HepG2 (cell line): Measurements from ENCODE around the gene SNAI1. TPM values are rescaled to one million over a fixed set of nuclear protein-coding genes. Genes with fewer than 3 reads are reported as not detected.

Experiments
- ATAD3A ChIP-seq: sonication (generic); formaldehyde crosslinking; IDR thresholded peaks from 2 replicates; pipeline ENCODE4 v1.4.0; 2020; ENCODE audit warnings: missing genetic modification reagents
- BORCS8-MEF2B ChIP-seq: sonication (generic); formaldehyde crosslinking; IDR thresholded peaks from 2 replicates; pipeline ENCODE4 v1.8.0; 2022; ENCODE audit warnings: mild to moderate bottlenecking, missing genetic modification reagents
- CREM ChIP-seq, 2 experiments: sonication (generic) in 1 of 2; formaldehyde crosslinking in 1 of 2; IDR thresholded peaks; 2 replicates each; pipeline versions ENCODE4 v1.4.0 to v1.6.1; 2016 to 2020; ENCODE audit warnings: antibody characterized with exemption in 1 of 2, mild to moderate bottlenecking in 1 of 2, missing genetic modification reagents in 1 of 2
- HCFC1 ChIP-seq: fragments of 150-350 bp; IDR thresholded peaks from 2 replicates; pipeline ENCODE4 v1.6.1; 2014; ENCODE audit warnings: low read depth, low read length
- MBNL3 ChIP-seq: fragments of 250-450 bp; sonication (Bioruptor Pico); conservative IDR thresholded peaks from 2 replicates; pipeline ENCODE4 v1.8.0; 2022; ENCODE audit warnings: mild to moderate bottlenecking, inconsistent platforms
- NFKBIZ ChIP-seq: IDR thresholded peaks from 2 replicates; pipeline ENCODE4 v1.6.1; 2018; ENCODE audit warnings: missing genetic modification reagents, missing compliant biosample characterization
- NONO ChIP-seq, 2 experiments: fragments of 450-650 bp in 1 of 2; sonication (generic) in 1 of 2; formaldehyde crosslinking in 1 of 2; IDR thresholded peaks in 1 of 2; conservative IDR thresholded peaks in 1 of 2; 2 replicates each; pipeline versions ENCODE4 v1.6.1 to v1.8.0; 2017 to 2022; ENCODE audit warnings: mild to moderate bottlenecking in 1 of 2, missing genetic modification reagents in 1 of 2, moderate library complexity in 1 of 2
- RBM22 ChIP-seq: fragments of 200-400 bp; formaldehyde crosslinking; optimal IDR thresholded peaks from 2 replicates; pipeline ENCODE3; 2017; ENCODE audit warnings: mild to moderate bottlenecking, low read length, moderate library complexity
- SALL1 ChIP-seq: sonication (generic); formaldehyde crosslinking; IDR thresholded peaks from 2 replicates; pipeline ENCODE4 v1.8.0; 2022; ENCODE audit warnings: mild to moderate bottlenecking, missing genetic modification reagents
- TEAD3 ChIP-seq: optimal IDR thresholded peaks from 2 replicates; pipeline ENCODE3; 2016; ENCODE audit warnings: borderline replicate concordance
- ZFX ChIP-seq: sonication (generic); formaldehyde crosslinking; IDR thresholded peaks from 2 replicates; pipeline ENCODE4 v1.4.0; 2020; ENCODE audit warnings: mild to moderate bottlenecking, low read depth, missing genetic modification reagents, moderate library complexity
- ZNF121 ChIP-seq: sonication (generic); formaldehyde crosslinking; IDR thresholded peaks from 2 replicates; pipeline ENCODE4 v1.5.0; 2020; ENCODE audit warnings: mild to moderate bottlenecking, missing genetic modification reagents
- ZNF143 ChIP-seq: sonication (generic); formaldehyde crosslinking; IDR thresholded peaks from 2 replicates; pipeline ENCODE4 v1.4.0; 2020; ENCODE audit warnings: missing genetic modification reagents
- ZNF598 ChIP-seq: sonication (generic); formaldehyde crosslinking; IDR thresholded peaks from 2 replicates; pipeline ENCODE4 v1.5.1; 2020; ENCODE audit warnings: mild to moderate bottlenecking, missing genetic modification reagents, borderline replicate concordance
- polyA plus RNA-seq, 8 experiments: library from polyadenylated mRNA; depleted of rRNA in 3 of 8; stranded (reverse) in 7 of 8; unstranded in 1 of 8; fragments of >200 nt; fragmentation: Illumina TruSeq in 4 of 8; extraction: Trizol in 4 of 8; gene quantifications; 2 replicates each; pipeline versions ENCODE4 v1.2.1 to v1.2.3, GENCODE V29; 2011 to 2016; ENCODE audit warnings: low read depth in 4 of 8, missing spikeins in 1 of 8, mixed read lengths in 1 of 8; ENCODE audit not compliant: insufficient read depth in 1 of 8
- total RNA-seq, 5 experiments: library from RNA; depleted of rRNA; stranded (reverse); fragments of >200 nt; fragmentation: Illumina TruSeq; extraction: Trizol; gene quantifications; 2 replicates each; pipeline ENCODE4 v1.2.3, GENCODE V29; 2016; ENCODE audit warnings: low read depth in 1 of 5
- TF ChIP-seq, protein P1 (sequence below): IDR thresholded peaks from 2 replicates; pipeline ENCODE4 v1.4.0; 2020; ENCODE audit warnings: mild to moderate bottlenecking, missing genetic modification reagents
- TF ChIP-seq, protein P2 (sequence below): sonication (generic); formaldehyde crosslinking; IDR thresholded peaks from 2 replicates; pipeline ENCODE4 v1.4.0; 2020; ENCODE audit warnings: missing genetic modification reagents, mild to moderate bottlenecking, borderline replicate concordance
- TF ChIP-seq, protein P3 (sequence below): sonication (generic); formaldehyde crosslinking; IDR thresholded peaks from 2 replicates; pipeline ENCODE4 v1.5.1; 2020; ENCODE audit warnings: missing genetic modification reagents, mild to moderate bottlenecking, borderline replicate concordance
- TF ChIP-seq, protein P4 (sequence below): sonication (generic); formaldehyde crosslinking; IDR thresholded peaks from 2 replicates; pipeline ENCODE4 v1.4.0; 2020; ENCODE audit warnings: mild to moderate bottlenecking, missing genetic modification reagents, borderline replicate concordance

Gene SNAI1
- total and polyA plus RNA-seq, 2 of the 13 experiments (the other 11 are each of a cell fraction or from before 2014, with no cell fraction given), result 1.3 to 1.4 TPM

DNA sequence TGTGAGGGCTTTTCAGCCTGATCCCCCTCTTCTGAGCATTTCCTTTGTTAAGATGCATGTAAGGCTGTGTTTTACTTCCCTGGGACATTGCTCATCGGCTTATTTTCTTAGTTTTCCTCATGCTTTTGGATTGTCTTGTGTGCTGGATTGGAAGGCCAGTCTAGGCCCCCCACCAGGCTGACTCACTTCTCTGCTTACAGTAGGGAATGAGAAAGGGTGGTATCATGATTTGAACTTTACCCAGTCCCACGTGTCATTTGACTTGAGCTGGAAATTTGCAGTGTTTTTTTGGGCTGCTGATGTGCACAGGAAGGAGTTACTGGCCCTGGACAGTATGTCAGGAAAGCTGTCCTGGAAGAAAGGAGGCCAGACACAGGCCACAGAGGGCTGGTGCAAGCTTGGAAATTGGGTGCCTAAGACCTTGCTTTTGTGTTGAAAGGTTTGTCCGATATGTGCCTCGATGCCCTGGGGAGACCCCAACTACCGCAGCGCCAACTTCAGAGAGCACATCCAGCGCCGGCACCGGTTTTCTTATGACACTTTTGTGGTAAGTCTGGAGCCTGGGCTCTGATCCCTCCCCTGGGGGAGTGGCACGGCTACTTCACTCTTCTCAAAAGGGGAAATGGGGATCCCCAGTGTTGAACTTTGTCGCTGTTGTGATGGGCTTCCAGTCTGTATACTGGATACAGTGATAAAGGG, 33.8 kb upstream of the SNAI1 start (continued):
- TF ChIP-seq, protein P1, sequence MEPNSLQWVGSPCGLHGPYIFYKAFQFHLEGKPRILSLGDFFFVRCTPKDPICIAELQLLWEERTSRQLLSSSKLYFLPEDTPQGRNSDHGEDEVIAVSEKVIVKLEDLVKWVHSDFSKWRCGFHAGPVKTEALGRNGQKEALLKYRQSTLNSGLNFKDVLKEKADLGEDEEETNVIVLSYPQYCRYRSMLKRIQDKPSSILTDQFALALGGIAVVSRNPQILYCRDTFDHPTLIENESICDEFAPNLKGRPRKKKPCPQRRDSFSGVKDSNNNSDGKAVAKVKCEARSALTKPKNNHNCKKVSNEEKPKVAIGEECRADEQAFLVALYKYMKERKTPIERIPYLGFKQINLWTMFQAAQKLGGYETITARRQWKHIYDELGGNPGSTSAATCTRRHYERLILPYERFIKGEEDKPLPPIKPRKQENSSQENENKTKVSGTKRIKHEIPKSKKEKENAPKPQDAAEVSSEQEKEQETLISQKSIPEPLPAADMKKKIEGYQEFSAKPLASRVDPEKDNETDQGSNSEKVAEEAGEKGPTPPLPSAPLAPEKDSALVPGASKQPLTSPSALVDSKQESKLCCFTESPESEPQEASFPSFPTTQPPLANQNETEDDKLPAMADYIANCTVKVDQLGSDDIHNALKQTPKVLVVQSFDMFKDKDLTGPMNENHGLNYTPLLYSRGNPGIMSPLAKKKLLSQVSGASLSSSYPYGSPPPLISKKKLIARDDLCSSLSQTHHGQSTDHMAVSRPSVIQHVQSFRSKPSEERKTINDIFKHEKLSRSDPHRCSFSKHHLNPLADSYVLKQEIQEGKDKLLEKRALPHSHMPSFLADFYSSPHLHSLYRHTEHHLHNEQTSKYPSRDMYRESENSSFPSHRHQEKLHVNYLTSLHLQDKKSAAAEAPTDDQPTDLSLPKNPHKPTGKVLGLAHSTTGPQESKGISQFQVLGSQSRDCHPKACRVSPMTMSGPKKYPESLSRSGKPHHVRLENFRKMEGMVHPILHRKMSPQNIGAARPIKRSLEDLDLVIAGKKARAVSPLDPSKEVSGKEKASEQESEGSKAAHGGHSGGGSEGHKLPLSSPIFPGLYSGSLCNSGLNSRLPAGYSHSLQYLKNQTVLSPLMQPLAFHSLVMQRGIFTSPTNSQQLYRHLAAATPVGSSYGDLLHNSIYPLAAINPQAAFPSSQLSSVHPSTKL (CRISPR knock-in tag), result peak; percentile 13; the same call in 1 of the 2 replicates
- TF ChIP-seq ATAD3A (CRISPR knock-in tag) (no peak), HCFC1 (no peak), ZNF598 (0 out of 2 replicates have a peak, but pooled peaks have one; percentile 45), ZFX (CRISPR knock-in tag) (peak; percentile 63; the same call in 1 of the 2 replicates), MBNL3 (CRISPR knock-in tag) (no peak), RBM22 (no peak), NONO (IDR thresholded peaks at IDR 0.05) (no peak), NONO (CRISPR knock-in tag; conservative IDR thresholded peaks at IDR 0.05) (0 out of 2 replicates have a peak, but pooled peaks have one; percentile 44), CREM (IDR thresholded peaks at IDR 0.05) (peak; percentile 43; the same call in 1 of the 2 replicates), CREM (CRISPR knock-in tag; IDR thresholded peaks at IDR 0.05) (no peak), ZNF121 (0 out of 2 replicates have a peak, but pooled peaks have one; percentile 17), SALL1 (CRISPR knock-in tag) (peak; percentile 54), NFKBIZ (peak; percentile 51; the same call in 1 of the 2 replicates), ZNF143 (CRISPR knock-in tag) (no peak), BORCS8-MEF2B (CRISPR knock-in tag) (peak; percentile 70; the same call in 1 of the 2 replicates), TEAD3 (CRISPR knock-in tag) (peak; percentile 64)
- TF ChIP-seq, protein P2, sequence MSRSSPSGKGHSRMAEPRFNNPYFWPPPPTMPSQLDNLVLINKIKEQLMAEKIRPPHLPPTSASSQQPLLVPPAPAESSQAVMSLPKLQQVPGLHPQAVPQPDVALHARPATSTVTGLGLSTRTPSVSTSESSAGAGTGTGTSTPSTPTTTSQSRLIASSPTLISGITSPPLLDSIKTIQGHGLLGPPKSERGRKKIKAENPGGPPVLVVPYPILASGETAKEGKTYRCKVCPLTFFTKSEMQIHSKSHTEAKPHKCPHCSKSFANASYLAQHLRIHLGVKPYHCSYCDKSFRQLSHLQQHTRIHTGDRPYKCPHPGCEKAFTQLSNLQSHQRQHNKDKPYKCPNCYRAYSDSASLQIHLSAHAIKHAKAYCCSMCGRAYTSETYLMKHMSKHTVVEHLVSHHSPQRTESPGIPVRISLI (CRISPR knock-in tag), result peak; percentile 36; the same call in 1 of the 2 replicates
- TF ChIP-seq, protein P3, sequence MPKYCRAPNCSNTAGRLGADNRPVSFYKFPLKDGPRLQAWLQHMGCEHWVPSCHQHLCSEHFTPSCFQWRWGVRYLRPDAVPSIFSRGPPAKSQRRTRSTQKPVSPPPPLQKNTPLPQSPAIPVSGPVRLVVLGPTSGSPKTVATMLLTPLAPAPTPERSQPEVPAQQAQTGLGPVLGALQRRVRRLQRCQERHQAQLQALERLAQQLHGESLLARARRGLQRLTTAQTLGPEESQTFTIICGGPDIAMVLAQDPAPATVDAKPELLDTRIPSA (CRISPR knock-in tag), result no peak
- TF ChIP-seq, protein P4, sequence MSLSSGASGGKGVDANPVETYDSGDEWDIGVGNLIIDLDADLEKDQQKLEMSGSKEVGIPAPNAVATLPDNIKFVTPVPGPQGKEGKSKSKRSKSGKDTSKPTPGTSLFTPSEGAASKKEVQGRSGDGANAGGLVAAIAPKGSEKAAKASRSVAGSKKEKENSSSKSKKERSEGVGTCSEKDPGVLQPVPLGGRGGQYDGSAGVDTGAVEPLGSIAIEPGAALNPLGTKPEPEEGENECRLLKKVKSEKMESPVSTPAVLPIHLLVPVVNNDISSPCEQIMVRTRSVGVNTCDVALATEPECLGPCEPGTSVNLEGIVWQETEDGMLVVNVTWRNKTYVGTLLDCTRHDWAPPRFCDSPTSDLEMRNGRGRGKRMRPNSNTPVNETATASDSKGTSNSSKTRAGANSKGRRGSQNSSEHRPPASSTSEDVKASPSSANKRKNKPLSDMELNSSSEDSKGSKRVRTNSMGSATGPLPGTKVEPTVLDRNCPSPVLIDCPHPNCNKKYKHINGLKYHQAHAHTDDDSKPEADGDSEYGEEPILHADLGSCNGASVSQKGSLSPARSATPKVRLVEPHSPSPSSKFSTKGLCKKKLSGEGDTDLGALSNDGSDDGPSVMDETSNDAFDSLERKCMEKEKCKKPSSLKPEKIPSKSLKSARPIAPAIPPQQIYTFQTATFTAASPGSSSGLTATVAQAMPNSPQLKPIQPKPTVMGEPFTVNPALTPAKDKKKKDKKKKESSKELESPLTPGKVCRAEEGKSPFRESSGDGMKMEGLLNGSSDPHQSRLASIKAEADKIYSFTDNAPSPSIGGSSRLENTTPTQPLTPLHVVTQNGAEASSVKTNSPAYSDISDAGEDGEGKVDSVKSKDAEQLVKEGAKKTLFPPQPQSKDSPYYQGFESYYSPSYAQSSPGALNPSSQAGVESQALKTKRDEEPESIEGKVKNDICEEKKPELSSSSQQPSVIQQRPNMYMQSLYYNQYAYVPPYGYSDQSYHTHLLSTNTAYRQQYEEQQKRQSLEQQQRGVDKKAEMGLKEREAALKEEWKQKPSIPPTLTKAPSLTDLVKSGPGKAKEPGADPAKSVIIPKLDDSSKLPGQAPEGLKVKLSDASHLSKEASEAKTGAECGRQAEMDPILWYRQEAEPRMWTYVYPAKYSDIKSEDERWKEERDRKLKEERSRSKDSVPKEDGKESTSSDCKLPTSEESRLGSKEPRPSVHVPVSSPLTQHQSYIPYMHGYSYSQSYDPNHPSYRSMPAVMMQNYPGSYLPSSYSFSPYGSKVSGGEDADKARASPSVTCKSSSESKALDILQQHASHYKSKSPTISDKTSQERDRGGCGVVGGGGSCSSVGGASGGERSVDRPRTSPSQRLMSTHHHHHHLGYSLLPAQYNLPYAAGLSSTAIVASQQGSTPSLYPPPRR (CRISPR knock-in tag), result 0 out of 2 replicates have a peak, but pooled peaks have one; percentile 38
